ENCODE results near the gene CSTA. TPM values are rescaled to one million over a fixed set of nuclear protein-coding genes. Genes with fewer than 3 reads are reported as not detected.

CSTA gene
- total and polyA plus RNA-seq, 2 donors from 2014 or later: 0.80 to 4.6 TPM

GRCh38 chr3:122322095-122323075, 2.7 kb upstream of the CSTA start:
- peaks cover 0 to 6% (median 4%) of the 10 kb centered on the region in 3 donors for H3K9me3 ChIP-seq (ENCODE audit: control insufficient read depth in 2 of 3, insufficient read depth in 1 of 3, low read length in 3 of 3)
- no peaks in the 10 kb centered on the region for H3K36me3 ChIP-seq (ENCODE audit: control insufficient read depth in 2 of 3, insufficient read depth in 3 of 3, low read length in 3 of 3)
- TF ChIP-seq CTCF (IDR thresholded peaks at IDR 0.05; ENCODE audit: borderline replicate concordance, extremely low read depth, insufficient read depth): no peak
- DNase-seq (no peak), FAIRE-seq (no peak)
- no peak overlapping the region for H3K9ac ChIP-seq (ENCODE audit: low read length in 3 of 3)
- intact Hi-C loops (cut with DNase I): no loop called here
- no peak overlapping the region for H3K27ac ChIP-seq (ENCODE audit: low read depth in 2 of 2, low read length in 2 of 2)
- no peaks in the 10 kb centered on the region for H3K27me3 ChIP-seq (ENCODE audit: control insufficient read depth, insufficient read depth, low read length)
- no peaks in the 10 kb centered on the region for H3K4me1 ChIP-seq (ENCODE audit: control insufficient read depth in 2 of 3, insufficient read depth in 2 of 3, low read depth in 1 of 3, low read length in 3 of 3)
- no peak overlapping the region for H3K4me3 ChIP-seq (ENCODE audit: low read length in 3 of 3)

GRCh38 chr3:122325769-122326168, 721 bp downstream of the CSTA start:
- H3K9me3 ChIP-seq (ENCODE audit: control insufficient read depth in 2 of 3, insufficient read depth in 1 of 3, low read length in 3 of 3): no peaks in the 10 kb centered on the region
- no peak overlapping the region for H3K27ac ChIP-seq (ENCODE audit: low read depth in 2 of 2, low read length in 2 of 2)
- H3K4me3 ChIP-seq (ENCODE audit: low read length in 3 of 3): no peak overlapping the region
- H3K27me3 ChIP-seq (ENCODE audit: control insufficient read depth, insufficient read depth, low read length): no peaks in the 10 kb centered on the region
- no peaks in the 10 kb centered on the region for H3K4me1 ChIP-seq (ENCODE audit: control insufficient read depth in 2 of 3, insufficient read depth in 2 of 3, low read depth in 1 of 3, low read length in 3 of 3)
- FAIRE-seq: no peak
- no peaks in the 10 kb centered on the region for H3K36me3 ChIP-seq (ENCODE audit: control insufficient read depth in 2 of 3, insufficient read depth in 3 of 3, low read length in 3 of 3)
- no peak for DNase-seq
- intact Hi-C loops (cut with DNase I): no loop called here
- no peak for TF ChIP-seq CTCF (IDR thresholded peaks at IDR 0.05; ENCODE audit: borderline replicate concordance, extremely low read depth, insufficient read depth)
- no peak overlapping the region for H3K9ac ChIP-seq (ENCODE audit: low read length in 3 of 3)

- FAIRE-seq (no peak), DNase-seq (no peak)
- Histone ChIP-seq H3K4me1 (ENCODE audit: control insufficient read depth in 2 of 3, insufficient read depth in 2 of 3, low read depth in 1 of 3, low read length in 3 of 3) (no peaks in the 10 kb centered on the region), H3K27ac (ENCODE audit: low read depth in 2 of 2, low read length in 2 of 2) (no peak overlapping the region), H3K27me3 (ENCODE audit: control insufficient read depth, insufficient read depth, low read length) (no peaks in the 10 kb centered on the region), H3K4me3 (ENCODE audit: low read length in 3 of 3) (no peak overlapping the region), H3K9ac (ENCODE audit: low read length in 3 of 3) (no peak overlapping the region), H3K9me3 (ENCODE audit: control insufficient read depth in 2 of 3, insufficient read depth in 1 of 3, low read length in 3 of 3) (no peaks in the 10 kb centered on the region), H3K36me3 (ENCODE audit: control insufficient read depth in 2 of 3, insufficient read depth in 3 of 3, low read length in 3 of 3) (no peaks in the 10 kb centered on the region)
- intact Hi-C loops (cut with DNase I): no loop called here
- TF ChIP-seq CTCF (IDR thresholded peaks at IDR 0.05; ENCODE audit: borderline replicate concordance, extremely low read depth, insufficient read depth): no peak
These were observed 6.8 kb downstream of the CSTA start for GRCh38 chr3:122331886-122332285.

All from kidney (tissue), 14 donors.